HG03103 (cell line): ENCODE measurements around the gene CCL7.

ENCODE experiments used
- ATAC-seq: cut with Tn5 transposase; IDR thresholded peaks from one replicate; pipeline ENCODE4 v1.9.1; 2021; ENCODE audit warnings: low read depth; ENCODE audit not compliant: unreplicated experiment

The CCL7 gene

DNA sequence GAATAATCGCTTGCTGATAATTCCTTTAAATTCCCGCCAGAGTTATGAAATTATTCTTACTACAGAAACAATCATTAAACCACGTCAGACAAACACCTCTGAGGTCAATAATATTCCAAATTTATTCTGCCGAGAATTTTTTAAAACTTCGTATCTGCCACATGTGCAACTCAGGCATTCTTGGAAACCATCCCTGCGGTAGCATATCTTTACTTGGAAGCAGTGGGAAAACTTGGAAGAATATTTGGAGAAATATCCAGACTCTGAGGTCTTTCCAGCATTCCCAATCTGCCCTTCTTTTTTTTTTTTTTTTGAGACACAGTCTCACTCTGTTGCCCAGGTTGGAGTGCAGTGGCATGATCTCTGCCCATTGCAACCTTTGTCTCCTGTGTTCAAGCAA lies 13.6 kb downstream of the CCL7 start:
- no peak for ATAC-seq

DNA sequence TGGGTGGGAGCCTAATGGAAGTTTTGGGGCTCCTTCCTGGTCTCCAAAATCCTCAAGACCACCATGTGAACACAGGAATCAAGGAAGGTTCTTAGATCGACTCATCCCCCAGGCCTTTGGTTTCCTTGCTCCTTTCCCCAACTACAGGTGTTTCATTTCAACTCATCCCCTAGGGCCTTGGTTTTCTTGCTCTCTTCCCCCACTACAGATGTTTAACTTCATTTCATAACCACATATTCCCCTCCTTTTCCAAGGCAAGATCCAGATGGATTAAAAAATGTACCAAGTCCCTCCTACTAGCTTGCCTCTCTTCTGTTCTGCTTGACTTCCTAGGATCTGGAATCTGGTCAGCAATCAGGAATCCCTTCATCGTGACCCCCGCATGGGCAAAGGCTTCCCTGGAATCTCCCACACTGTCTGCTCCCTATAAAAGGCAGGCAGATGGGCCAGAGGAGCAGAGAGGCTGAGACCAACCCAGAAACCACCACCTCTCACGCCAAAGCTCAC lies 15.3 kb downstream of the CCL7 start, which contains the start of gene CCL11:
TSS of gene CCL11 (plus strand) at position 457 of the 507 bp plus-strand sequence. CDS start 67 bp downstream, outside the sequence.
- no peak for ATAC-seq

DNA sequence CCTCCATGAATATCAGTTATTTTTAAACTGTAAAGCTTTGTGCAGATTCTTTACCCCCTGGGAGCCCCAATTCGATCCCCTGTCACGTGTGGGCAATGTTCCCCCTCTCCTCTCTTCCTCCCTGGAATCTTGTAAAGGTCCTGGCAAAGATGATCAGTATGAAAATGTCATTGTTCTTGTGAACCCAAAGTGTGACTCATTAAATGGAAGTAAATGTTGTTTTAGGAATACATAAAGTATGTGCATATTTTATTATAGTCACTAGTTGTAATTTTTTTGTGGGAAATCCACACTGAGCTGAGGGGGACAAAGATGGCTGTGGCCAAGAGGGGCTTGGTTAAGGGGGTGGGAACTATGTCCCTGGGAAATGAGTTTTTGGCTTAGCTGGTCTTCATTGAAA lies 17.9 kb downstream of the CCL7 start:
- no peak for ATAC-seq

DNA sequence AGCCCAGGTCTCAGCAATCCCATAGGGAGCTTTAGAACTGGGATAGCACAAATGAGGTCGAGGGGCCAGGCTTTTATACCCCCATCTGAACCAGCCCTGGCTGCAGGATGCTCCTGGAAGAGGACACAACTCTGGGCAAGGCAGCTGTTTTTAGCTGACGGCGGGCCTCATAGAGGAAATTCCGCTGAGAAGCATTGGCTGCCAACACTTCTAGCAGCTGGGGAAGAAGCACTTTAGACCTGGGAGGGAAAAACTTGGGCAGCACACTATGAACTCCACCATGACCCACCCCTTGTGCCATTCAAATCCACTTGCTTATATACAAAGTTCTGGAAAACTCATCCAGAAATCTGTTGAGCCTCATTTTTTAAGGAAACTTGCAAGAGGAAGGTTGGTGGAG lies 20.6 kb downstream of the CCL7 start:
- ATAC-seq = no peak

DNA sequence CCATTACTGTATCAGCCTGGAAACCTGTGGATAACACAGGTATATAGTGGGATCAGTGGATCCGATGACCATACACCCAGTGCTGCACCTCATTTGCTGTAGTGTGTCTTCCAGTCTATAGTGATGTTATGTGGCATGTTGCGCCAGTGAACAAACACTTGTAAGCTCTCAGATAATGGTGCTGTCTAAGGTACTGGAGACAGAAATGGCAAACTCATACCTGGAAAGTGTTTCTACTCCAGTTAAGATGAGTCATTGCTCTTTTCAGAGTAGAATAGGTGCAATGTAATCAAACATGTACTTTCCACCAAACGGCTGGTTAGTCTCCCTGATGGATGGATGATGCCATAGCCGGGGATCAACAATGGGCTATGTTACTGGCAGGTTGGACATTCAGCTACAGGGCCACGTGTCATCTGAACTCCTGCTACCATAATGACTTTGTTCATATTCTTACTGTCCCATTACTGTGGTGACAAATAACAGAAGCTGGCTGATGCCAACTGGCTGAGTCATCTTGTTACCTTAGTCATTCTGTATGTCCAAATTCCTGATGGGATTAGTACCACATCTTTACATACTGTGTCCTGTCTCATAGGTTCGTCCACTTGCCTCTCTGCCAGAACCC lies 21.8 kb downstream of the CCL7 start:
- no peak for ATAC-seq

DNA sequence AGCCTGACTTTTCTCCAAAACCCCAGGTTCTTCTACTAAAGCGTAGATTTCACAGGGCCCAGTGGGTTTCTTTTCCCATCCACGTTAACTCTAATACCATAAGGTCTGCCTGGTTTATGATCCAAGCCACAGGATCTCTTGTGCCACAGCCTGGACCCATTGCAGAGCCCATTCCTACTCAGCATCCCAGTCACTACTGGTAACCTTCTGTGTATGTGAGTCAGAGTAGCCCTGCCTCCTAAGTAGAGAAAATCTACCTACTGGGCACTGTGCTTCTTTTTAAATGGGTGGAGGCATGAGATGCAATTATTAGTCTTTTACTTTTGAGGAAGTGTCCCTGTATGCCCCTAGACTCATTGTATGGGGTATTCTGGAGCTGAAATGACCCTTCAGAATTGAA lies 29.0 kb downstream of the CCL7 start:
- no peak for ATAC-seq

DNA sequence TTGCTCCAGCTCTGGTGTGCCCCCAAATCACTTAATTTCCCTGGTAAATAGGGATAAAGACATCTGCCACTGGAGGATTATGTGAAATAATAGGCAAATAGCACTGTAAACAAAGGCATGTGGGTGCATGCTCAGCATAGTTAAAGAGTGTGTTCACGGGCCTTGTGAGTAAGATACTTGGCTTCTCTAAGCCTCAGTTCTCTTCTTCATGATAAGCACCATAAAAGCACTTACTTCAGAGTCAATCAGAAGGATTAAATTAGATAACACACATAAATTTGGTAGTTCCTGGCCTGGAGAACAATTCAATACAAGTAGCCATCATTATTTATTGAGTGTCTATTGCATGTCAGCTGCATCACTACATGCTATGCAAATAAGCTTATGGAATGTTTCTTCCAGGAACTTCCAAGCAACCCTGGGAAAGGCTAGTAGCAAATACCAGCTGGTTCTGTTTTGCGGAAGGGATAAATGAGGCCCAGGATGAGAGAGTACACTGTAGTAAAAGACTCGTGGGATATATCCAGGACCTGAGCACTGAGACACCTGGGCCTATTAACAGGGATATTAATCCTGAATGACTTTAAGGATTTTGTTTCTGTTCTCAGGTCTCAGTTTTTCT lies 30.0 kb downstream of the CCL7 start:
- ATAC-seq = no peak

DNA sequence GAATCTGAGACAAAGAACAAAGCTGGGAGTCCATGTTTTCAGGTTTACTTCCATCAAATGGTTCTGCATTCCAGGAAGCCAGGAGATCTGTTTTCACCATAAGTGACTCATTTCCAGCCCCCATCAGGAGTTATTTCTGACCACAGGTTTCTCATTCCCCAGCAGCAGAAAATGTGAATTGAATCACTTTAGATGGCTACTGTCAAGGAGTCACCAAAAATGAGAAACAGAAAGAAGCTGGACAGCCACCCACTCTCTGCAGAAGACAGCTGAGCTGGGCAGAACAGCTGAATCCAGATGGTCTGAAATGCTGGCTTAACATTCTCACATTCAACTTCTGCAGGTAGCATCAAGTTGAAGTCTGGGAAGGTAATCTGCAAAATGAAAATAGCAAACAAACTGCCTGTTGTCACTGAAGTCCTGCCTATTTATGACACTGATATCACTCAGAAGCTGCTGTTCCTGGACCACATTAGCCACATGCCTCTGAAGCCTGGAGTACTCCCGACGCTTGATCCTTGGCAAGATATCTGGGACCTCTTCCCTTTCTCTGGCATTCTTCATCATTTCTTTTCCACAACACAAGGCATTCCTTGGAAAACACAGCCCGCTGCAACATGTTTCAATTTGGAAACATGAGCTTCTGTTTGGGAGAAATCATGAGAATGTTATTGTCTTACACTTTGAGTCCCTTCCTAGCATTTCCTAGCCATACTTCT lies 30.8 kb downstream of the CCL7 start:
- ATAC-seq = no peak

DNA sequence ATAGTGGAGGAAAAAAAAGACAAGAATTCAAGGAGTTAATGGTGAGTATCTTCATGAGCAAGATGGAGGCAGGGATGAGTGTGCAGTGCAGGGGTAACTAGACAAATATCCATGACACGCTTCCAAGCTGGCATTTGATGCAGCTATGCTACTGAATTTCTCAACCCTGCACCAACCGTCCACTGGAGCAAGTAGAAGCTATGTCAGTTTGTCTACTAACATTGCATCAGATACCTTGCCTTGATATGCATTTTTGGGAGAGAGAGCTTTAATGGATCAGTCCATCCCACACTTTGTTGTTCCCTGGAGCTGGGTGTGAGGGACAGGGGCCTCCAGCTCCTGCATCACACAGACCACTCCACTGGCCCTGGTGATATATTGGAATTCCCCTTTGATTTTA lies 32.0 kb downstream of the CCL7 start:
- no peak for ATAC-seq

DNA sequence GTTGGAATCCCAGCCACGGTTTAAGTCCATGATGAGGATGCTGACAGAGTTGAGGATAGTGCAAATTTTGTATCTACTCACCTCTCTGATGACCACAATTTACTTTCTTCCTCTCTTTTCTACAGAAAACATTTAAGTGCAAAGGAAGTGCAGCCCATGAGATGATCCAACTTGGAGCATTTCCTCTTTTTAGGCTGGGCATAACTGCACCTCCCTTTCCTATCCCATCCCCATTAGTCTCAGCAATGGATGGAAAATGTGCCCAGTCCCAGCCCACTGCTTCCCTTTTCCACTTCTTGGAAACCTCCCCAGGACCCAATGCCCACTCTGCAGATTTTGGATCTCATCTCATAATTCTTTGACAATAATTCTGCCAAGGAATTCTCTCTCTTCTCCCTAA lies 32.6 kb downstream of the CCL7 start:
- no peak for ATAC-seq

DNA sequence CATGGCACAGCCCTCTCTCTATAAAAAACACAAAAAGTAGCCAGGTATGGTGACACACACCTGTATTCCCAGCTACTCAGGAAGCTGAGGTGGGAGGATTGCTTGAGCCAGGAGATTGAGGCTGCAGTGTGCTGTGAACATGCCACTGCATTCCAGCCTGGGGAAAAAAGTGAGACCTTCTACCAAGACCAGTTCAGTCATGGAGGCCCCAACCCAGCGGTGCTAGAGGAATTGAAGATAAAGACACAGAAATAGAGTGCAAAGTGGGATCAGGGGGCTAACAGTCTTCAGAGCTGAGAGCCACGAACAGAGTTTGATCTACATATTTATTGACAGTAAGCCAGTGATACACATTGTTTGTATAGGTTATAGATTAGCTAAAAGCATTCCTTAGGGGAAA lies 33.6 kb downstream of the CCL7 start:
- no peak for ATAC-seq

DNA sequence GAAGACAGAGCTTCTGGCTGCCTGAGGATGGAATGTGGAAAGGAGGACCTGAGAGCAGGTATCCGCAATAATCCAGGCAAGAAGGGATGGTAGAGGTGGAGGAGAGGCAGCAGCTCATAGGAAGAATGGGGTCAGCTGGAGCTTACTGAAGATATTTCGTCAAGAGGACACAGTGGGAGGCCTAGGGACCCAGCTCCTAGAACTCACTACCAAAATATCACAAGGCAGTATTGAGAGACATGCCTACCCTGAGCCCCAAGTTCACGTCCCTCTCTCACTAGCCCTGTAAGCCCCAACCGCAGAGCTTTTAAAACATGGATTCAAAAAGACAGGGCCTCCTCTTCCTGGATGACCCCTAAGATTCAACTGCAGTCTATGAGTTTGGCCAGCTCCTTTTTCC lies 35.0 kb downstream of the CCL7 start:
- no peak for ATAC-seq

DNA sequence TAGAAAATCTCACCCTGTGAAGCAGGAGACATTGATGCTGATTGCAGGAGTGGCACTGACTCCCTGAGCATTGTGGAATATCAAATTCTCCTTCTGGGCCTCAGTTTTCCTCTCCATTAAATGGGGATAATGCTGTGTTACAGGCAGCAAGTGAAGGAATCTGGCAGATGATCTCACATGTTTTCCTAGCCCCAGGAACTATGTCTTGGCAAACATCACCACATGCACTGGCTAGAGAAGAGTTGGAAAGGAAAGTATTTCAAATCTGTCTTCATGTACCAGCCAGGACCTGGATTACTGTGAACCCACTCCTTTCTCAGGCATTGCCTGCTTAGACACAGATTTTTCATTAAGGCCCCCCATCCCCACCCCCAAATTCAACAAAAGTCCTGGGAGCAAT lies 35.6 kb downstream of the CCL7 start:
- ATAC-seq = no peak

DNA sequence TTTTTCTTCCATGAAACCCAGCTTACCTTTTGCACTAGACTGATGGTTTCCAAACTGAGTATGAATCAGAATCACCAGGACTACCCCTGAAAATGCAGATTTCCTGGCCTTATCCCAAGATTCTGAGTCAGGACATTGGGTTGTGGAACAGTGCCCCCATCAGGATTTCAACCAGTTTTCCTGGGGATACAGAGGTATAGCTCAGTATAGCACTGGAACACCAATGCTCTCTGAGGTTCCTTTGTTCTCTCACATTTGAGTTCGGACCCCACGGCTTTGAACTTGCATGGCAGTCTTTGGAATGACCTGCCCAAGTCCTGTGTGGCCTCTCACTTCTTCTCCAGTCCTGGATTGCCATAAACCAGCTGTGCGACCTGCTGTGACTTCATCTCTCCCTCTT lies 36.4 kb downstream of the CCL7 start:
- ATAC-seq = no peak

DNA sequence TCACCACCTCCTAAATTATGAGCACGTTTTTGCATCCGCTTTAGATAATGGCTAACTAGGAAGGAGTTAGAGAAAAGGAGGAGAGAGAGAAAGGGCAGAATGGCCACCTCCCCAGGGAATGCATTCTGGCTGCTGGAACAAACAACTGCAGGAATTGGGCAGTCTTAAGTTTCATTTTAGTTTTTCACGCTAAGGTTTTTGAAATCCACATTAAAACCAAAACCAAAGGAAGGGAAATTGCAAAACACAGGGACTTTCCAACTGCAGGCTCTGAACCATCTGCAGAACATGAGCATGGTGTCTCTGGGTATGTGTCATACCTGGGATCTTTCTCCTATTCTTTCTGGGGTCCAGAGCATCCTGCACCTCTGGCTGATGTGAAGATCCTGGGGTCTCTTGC lies 37.1 kb downstream of the CCL7 start:
- no peak for ATAC-seq

DNA sequence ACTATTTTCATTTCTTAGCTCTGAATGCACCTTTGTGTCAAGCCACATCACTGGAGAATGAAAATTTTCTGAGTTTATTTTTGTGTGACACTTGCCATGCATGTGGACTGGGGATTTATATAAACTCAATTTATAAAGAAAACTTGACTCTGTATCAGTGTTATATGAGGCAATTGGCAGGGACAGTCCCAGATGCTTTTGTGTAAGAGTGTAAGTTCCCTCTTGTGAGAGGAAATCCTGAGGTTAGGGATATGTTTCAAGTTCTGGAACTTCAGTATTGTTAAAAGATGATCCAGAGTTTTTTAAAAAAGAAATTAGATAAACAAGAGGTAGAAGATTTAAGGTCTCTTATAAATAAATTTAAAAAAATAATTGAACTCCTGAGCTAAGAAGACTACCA lies 38.4 kb downstream of the CCL7 start:
- ATAC-seq = no peak

DNA sequence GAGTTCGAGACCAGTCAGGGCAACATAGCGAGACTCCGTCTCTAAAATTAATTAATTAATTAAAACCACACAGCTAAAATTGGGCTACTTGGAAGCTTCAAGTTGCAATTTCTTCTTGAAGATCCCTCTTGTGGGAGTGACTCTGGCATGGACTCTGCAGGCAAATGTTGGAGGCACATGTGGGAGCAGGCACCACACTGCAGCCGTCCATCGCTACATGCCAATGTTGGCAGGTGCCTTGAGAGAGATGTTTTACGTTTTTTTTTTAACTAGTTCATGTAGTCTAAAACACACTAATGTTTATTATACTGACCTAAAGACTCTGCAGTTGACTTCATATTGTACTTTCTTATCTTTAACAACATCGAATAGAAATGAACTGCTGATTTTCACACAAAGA lies 41.3 kb downstream of the CCL7 start:
- ATAC-seq = no peak

DNA sequence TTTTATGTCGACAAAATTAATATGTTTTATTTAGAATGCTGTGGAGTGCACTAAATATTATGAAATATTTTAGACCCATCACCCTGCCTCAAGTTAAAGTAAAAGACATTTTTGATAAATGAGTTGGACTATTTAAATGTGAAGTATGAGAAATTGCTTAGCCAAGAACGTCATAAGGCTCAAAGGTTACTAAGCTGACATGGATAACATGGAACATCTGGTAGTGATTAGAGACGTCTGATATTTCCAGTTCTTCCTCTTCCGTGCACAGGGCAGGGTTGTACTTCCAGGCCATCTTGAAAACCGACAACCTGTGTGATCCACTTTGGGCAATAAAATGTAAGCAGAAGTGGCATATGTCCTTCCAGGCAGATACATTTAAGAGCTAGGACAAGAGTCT lies 42.1 kb downstream of the CCL7 start:
- ATAC-seq = no peak

DNA sequence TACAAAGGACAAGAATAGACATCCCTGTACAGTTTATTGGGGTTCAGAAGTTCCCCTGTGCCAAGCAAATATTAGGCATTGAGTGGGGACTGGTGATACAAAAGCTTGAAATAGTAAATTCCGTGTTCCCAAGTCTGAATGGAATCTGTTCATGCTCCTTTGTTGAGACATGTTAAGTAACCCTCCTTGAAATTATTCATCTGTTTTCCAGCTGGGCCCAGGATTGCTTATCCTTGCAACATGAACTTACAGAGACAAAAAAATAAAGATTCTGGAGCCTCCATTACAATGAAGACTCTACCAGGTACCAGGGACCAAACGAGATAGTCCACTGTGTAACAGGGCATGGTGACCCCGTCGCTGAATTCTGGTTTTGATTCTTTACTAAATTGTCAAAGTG lies 43.1 kb downstream of the CCL7 start:
- ATAC-seq = no peak

DNA sequence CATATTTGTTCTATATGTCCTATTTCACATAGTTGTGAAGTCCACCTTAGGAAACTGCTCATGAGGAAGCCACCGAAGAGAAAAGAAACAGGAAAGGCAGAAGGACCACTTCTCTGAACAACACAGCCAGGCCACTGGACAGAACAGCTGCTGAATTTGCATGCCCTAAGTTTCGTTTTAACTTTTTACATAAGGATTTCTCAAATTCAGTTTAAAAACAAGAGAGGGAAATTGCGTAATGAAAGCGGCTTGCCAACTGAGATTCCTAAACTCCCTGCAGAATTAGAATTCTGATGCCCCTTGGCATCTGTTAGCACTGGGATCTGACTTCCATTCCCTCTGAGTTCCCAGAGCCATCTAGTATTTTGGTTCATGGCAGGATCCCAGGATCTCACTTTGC lies 44.3 kb downstream of the CCL7 start:
- no peak for ATAC-seq

DNA sequence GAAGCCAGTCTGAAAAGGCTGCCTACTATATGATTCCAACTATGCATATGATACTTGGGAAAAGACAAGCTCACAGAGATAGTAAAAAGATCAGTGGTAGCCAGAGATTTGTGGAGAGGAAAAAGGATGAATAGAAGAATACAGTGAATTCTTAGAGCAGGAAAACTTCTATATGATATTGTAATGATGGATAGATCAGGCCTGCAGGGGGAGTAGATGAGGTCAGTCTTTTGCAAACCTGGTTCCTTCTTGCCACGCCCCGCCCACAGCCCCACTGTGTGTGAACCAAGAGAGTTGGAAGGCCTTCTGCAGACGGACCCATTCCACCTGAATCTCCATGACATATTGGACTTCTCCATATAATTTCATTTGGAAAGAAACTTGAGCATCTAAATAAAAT lies 48.5 kb downstream of the CCL7 start:
- no peak for ATAC-seq

DNA sequence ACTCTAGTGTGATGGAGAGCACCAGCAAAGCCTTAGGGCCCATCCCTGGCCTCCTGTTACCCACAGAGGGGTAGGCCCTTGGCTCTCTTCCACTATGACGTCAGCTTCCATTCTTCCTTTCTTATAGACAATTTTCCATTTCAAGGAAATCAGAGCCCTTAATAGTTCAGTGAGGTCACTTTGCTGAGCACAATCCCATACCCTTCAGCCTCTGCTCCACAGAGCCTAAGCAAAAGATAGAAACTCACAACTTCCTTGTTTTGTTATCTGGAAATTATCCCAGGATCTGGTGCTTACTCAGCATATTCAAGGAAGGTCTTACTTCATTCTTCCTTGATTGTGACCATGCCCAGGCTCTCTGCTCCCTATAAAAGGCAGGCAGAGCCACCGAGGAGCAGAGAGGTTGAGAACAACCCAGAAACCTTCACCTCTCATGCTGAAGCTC lies 49.0 kb downstream of the CCL7 start, which contains the start of gene CCL8:
TSS of gene CCL8 (plus strand) at position 397 of the 445 bp plus-strand sequence. CDS start 67 bp downstream, outside the sequence.
- ATAC-seq = no peak
